ENCODE data around the gene ESPNL.

Gene ESPNL

GRCh38 chr2:238095143-238095542 is 5.0 kb upstream of the ESPNL start:
- no peak for DNase-seq (ENCODE audit: low read depth)
- no peak overlapping the region for H3K4me3 ChIP-seq (ENCODE audit: low read length)
- TF ChIP-seq CTCF (IDR thresholded peaks at IDR 0.05; ENCODE audit: insufficient read depth, low read depth, low read length, missing control alignments), result no peak

GRCh38 chr2:238096311-238097011 is 3.7 kb upstream of the ESPNL start:
- H3K4me3 ChIP-seq (ENCODE audit: low read length), result no peak overlapping the region
- no peak for TF ChIP-seq CTCF (IDR thresholded peaks at IDR 0.05; ENCODE audit: insufficient read depth, low read depth, low read length, missing control alignments)
- peak; percentile 71 for DNase-seq (ENCODE audit: low read depth)

GRCh38 chr2:238097201-238097987 is 2.7 kb upstream of the ESPNL start:
- no peak for TF ChIP-seq CTCF (IDR thresholded peaks at IDR 0.05; ENCODE audit: insufficient read depth, low read depth, low read length, missing control alignments)
- DNase-seq (ENCODE audit: low read depth), result no peak
- no peak overlapping the region for H3K4me3 ChIP-seq (ENCODE audit: low read length)

GRCh38 chr2:238097988-238098871 is 1.9 kb upstream of the ESPNL start:
- TF ChIP-seq CTCF (IDR thresholded peaks at IDR 0.05; ENCODE audit: insufficient read depth, low read depth, low read length, missing control alignments), result no peak
- no peak overlapping the region for H3K4me3 ChIP-seq (ENCODE audit: low read length)
- peak; percentile 90 for DNase-seq (ENCODE audit: low read depth)

- TF ChIP-seq CTCF (IDR thresholded peaks at IDR 0.05; ENCODE audit: insufficient read depth, low read depth, low read length, missing control alignments), result no peak
- no peak for DNase-seq (ENCODE audit: low read depth)
- no peak overlapping the region for H3K4me3 ChIP-seq (ENCODE audit: low read length)
Measured at GRCh38 chr2:238098901-238099713, 1.0 kb upstream of the ESPNL start.

- DNase-seq (ENCODE audit: low read depth), result no peak
- no peak overlapping the region for H3K4me3 ChIP-seq (ENCODE audit: low read length)
- no peak for TF ChIP-seq CTCF (IDR thresholded peaks at IDR 0.05; ENCODE audit: insufficient read depth, low read depth, low read length, missing control alignments)
Measured at GRCh38 chr2:238099714-238100048, 459 bp upstream of the ESPNL start.
